ENCODE results near the gene SMARCB1.

Gene SMARCB1

GRCh38 chr22:23751441-23751996, 35.2 kb upstream of the SMARCB1 start:
- TF ChIP-seq, protein P1, sequence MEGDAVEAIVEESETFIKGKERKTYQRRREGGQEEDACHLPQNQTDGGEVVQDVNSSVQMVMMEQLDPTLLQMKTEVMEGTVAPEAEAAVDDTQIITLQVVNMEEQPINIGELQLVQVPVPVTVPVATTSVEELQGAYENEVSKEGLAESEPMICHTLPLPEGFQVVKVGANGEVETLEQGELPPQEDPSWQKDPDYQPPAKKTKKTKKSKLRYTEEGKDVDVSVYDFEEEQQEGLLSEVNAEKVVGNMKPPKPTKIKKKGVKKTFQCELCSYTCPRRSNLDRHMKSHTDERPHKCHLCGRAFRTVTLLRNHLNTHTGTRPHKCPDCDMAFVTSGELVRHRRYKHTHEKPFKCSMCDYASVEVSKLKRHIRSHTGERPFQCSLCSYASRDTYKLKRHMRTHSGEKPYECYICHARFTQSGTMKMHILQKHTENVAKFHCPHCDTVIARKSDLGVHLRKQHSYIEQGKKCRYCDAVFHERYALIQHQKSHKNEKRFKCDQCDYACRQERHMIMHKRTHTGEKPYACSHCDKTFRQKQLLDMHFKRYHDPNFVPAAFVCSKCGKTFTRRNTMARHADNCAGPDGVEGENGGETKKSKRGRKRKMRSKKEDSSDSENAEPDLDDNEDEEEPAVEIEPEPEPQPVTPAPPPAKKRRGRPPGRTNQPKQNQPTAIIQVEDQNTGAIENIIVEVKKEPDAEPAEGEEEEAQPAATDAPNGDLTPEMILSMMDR (IDR thresholded peaks at IDR 0.05; ENCODE audit: low read depth, low read length, missing control alignments): no peak
- no peak for DNase-seq
- Histone ChIP-seq H3K27me3 (replicated peaks) (no peaks in the 10 kb centered on the region), H3K36me3 (replicated peaks) (no peaks in the 10 kb centered on the region), H3K27ac (peak overlapping the region; percentile 65), H3K4me3 (ENCODE audit: low read depth, low read length) (peak overlapping the region; percentile 89)
- in situ Hi-C loops (cut with HindIII; ENCODE audit: low pct_ligation_motif_present, low sequenced_read_pairs): no loop called here

GRCh38 chr22:23752090-23752691, 34.6 kb upstream of the SMARCB1 start:
- H3K27me3 ChIP-seq (replicated peaks): no peaks in the 10 kb centered on the region
- in situ Hi-C loops (cut with HindIII; ENCODE audit: low pct_ligation_motif_present, low sequenced_read_pairs): no loop called here
- no peak overlapping the region for H3K27ac ChIP-seq
- TF ChIP-seq, protein P1 (IDR thresholded peaks at IDR 0.05; ENCODE audit: low read depth, low read length, missing control alignments): no peak
- H3K36me3 ChIP-seq (replicated peaks): no peaks in the 10 kb centered on the region
- no peak for DNase-seq
- H3K4me3 ChIP-seq (ENCODE audit: low read depth, low read length): no peak overlapping the region

GRCh38 chr22:23752750-23753149, 34.0 kb upstream of the SMARCB1 start:
- TF ChIP-seq, protein P1 (IDR thresholded peaks at IDR 0.05; ENCODE audit: low read depth, low read length, missing control alignments): no peak
- in situ Hi-C loops (cut with HindIII; ENCODE audit: low pct_ligation_motif_present, low sequenced_read_pairs): no loop called here
- Histone ChIP-seq H3K36me3 (replicated peaks) (no peaks in the 10 kb centered on the region), H3K27ac (no peak overlapping the region), H3K4me3 (ENCODE audit: low read depth, low read length) (no peak overlapping the region), H3K27me3 (replicated peaks) (no peaks in the 10 kb centered on the region)
- no peak for DNase-seq

DNA sequence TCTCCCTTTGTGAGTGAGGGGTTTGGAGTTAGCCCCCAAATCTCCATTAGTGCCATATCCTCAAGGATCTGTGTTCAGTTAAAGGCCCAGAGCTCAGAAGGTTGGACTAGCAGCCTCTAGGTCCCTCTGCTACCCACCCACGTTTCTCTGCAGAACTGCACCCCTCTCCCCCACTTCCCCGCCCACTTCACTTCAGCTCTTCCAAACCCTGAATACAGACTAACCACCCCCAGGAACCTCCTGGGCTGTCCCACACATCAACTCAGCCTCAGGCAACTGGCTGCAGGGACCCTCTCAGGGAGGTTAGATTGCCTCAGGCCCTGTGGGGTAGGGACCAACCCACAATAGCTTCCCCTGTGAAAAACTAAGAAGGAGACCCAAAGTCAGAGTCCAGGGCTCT, 33.4 kb upstream of the SMARCB1 start:
- Histone ChIP-seq H3K4me3 (ENCODE audit: low read depth, low read length) (no peak overlapping the region), H3K27ac (no peak overlapping the region), H3K27me3 (replicated peaks) (no peaks in the 10 kb centered on the region), H3K36me3 (replicated peaks) (no peaks in the 10 kb centered on the region)
- in situ Hi-C loops (cut with HindIII; ENCODE audit: low pct_ligation_motif_present, low sequenced_read_pairs): no loop called here
- TF ChIP-seq, protein P1 (IDR thresholded peaks at IDR 0.05; ENCODE audit: low read depth, low read length, missing control alignments): no peak
- no peak for DNase-seq

GRCh38 chr22:23754220-23754919, 32.4 kb upstream of the SMARCB1 start, which contains the start of gene VPREB3:
Gene VPREB3, minus strand, starts transcription at chr22:23754425. Its CDS starts 62 bp downstream, at chr22:23754363.
- no peak for DNase-seq
- Histone ChIP-seq H3K27ac (no peak within 1 kb of the TSS), H3K4me3 (ENCODE audit: low read depth, low read length) (no peak within 1 kb of the TSS), H3K27me3 (replicated peaks) (no peaks in the 10 kb centered on the region), H3K36me3 (replicated peaks) (no peaks in the 10 kb centered on the region)
- TF ChIP-seq, protein P1 (IDR thresholded peaks at IDR 0.05; ENCODE audit: low read depth, low read length, missing control alignments): no peak
- in situ Hi-C loops (cut with HindIII; ENCODE audit: low pct_ligation_motif_present, low sequenced_read_pairs): no loop called here
